Stomach smooth muscle (tissue), 2 donors: ENCODE results near the gene HCFC1.

Experiments
- H3K27ac ChIP-seq: one replicate; pipeline ENCODE4 v1.7.0; 2013; ENCODE audit warnings: mild to moderate bottlenecking, low read length, inconsistent platforms
- H3K27me3 ChIP-seq, 2 donors: one replicate each; pipeline ENCODE4 v1.7.0; 2013; ENCODE audit warnings: low read length in 2 of 2; ENCODE audit not compliant: insufficient read depth in 2 of 2, control insufficient read depth in 1 of 2
- H3K36me3 ChIP-seq, 2 donors: one replicate each; pipeline ENCODE4 v1.7.0; 2013; ENCODE audit warnings: low read length in 2 of 2; ENCODE audit not compliant: control insufficient read depth in 2 of 2, insufficient read depth in 2 of 2
- H3K4me1 ChIP-seq: one replicate; pipeline ENCODE4 v1.7.0; 2013; ENCODE audit warnings: low read length; ENCODE audit not compliant: control insufficient read depth, insufficient read depth
- H3K4me3 ChIP-seq, 2 donors: one replicate each; pipeline ENCODE4 v1.7.0; 2013; ENCODE audit warnings: low read length in 2 of 2
- H3K9ac ChIP-seq, 2 donors: one replicate each; pipeline ENCODE4 v1.7.0; 2013; ENCODE audit warnings: low read length in 2 of 2, mild to moderate bottlenecking in 1 of 2
- H3K9me3 ChIP-seq, 2 donors: one replicate each; pipeline ENCODE4 v1.7.0; 2013; ENCODE audit warnings: low read length in 2 of 2; ENCODE audit not compliant: control insufficient read depth in 2 of 2
- donor health status: healthy.
- donor health status: Pancreatic carcinoma.

Gene HCFC1

GRCh38 chrX:153927922-153928760 lies 43.5 kb downstream of the HCFC1 start:
- Histone ChIP-seq H3K4me1 (peaks cover 43% of the 10 kb centered on the region), H3K36me3 (peaks cover 10% of the 10 kb centered on the region in 2 donors), H3K27ac (peak overlapping the region; percentile 95), H3K27me3 (peaks cover 0 to 8% of the 10 kb centered on the region in 2 donors), H3K4me3 (peak overlapping the region; percentile 65 to 79), H3K9ac (peak overlapping the region; percentile 85 to 87), H3K9me3 (no peaks in the 10 kb centered on the region)

DNA sequence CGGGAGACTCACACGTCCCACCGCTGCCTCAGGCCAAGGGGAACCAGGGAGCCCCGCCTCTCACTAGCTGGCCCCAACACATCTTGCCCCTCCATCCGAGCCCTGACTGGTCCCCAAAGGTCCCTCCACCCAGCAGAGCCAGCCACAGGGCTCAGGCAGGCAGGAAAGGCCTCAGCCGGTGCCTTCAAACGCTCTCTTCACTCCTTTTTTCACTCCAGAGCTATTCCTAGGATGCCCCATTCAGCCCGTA lies 44.0 kb downstream of the HCFC1 start:
- Histone ChIP-seq H3K4me1 (peaks cover 48% of the 10 kb centered on the region), H3K9ac (peak overlapping the region; percentile 85 to 87), H3K27me3 (peaks cover 0 to 8% of the 10 kb centered on the region in 2 donors), H3K9me3 (no peaks in the 10 kb centered on the region), H3K36me3 (peaks cover 10% of the 10 kb centered on the region in 2 donors), H3K27ac (peak overlapping the region; percentile 95), H3K4me3 (peak overlapping the region; percentile 65 to 79)

GRCh38 chrX:153926858-153927671 lies 44.6 kb downstream of the HCFC1 start:
- H3K27me3 ChIP-seq, result peaks cover 0 to 8% of the 10 kb centered on the region in 2 donors

DNA sequence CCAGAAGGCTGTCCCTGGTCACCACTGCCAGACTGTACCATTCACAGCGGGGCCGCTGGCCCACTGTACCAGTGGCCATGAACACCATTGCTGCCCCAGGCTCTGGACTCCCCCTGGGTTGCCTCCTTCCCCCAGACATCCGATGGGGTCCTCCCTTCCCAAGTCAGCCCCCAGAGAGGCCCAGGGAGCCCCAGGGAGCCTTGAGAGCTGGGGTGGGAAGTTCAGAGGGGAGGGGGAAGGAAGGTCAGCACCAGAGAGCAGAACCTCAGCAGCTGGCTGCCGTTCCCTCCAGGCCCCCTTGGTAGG lies 45.1 kb downstream of the HCFC1 start:
- Histone ChIP-seq H3K4me1 (peaks cover 54% of the 10 kb centered on the region), H3K9ac (peak overlapping the region in 1 of 2 donors; percentile 29), H3K27ac (peak overlapping the region; percentile 95), H3K27me3 (peaks cover 0 to 7% of the 10 kb centered on the region in 2 donors), H3K9me3 (no peaks in the 10 kb centered on the region), H3K4me3 (peak overlapping the region in 1 of 2 donors; percentile 79), H3K36me3 (peaks cover 4 to 8% of the 10 kb centered on the region in 2 donors)

More at GRCh38 chrX:153926858-153927671, 44.6 kb downstream of the HCFC1 start:
- H3K27ac ChIP-seq, result peak overlapping the region; percentile 95
- peak overlapping the region; percentile 65 to 79 for H3K4me3 ChIP-seq
- H3K36me3 ChIP-seq, result peaks cover 6 to 10% of the 10 kb centered on the region in 2 donors
- peaks cover 50% of the 10 kb centered on the region for H3K4me1 ChIP-seq
- H3K9ac ChIP-seq, result peak overlapping the region; percentile 85 to 87
- H3K9me3 ChIP-seq, result no peaks in the 10 kb centered on the region

DNA sequence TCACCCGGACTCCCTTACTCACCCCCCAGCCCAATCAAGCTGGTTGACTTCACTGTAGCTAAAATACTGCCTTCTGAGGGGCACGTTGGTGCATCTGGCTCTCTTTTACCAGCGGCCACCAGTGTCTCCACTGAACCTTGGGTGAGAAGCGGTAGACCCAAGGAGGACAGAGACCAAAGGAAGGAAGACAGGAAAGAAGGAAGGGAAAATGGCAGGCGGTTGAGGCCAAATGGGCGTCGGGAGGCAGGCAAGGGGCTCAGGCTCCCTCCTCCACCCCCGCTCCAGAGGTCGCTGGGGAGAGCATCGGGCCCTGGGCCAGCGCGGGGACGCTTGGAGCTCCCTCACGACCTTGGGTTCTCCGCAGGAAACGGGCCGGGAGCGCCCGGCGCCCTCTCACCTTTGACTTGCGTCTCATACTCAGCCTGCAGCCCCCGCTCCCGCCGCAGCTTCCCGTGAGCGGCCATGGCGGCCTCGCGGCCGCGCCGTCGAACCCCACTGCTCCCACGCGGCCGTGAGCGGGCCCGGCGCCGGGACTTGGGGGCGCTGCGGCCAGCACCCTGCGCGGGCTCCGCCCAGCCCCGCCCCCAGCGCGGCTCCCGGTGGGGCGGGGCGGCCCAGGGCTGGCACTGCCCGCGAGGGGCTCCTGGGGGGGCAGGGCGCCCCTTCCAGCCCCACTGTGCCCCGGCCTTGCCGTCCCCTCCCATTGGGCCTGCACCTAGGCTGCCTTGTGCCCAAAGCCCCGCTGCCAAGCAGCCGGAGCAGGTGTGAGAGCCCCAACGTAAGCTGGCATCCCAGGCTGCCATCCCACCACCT lies 45.7 kb downstream of the HCFC1 start, which contains the start of gene ARHGAP4:
Gene ARHGAP4, minus strand, starts transcription at position 526 of the 813 bp plus-strand sequence. Its CDS starts 62 bp downstream, at position 464.
- peak within 1 kb of the TSS; percentile 95 for H3K27ac ChIP-seq
- peaks cover 58% of the 10 kb centered on the region for H3K4me1 ChIP-seq
- no peaks in the 10 kb centered on the region for H3K9me3 ChIP-seq
- H3K27me3 ChIP-seq, result peaks cover 0 to 6% of the 10 kb centered on the region in 2 donors
- peak within 1 kb of the TSS in 1 of 2 donors; percentile 79 for H3K4me3 ChIP-seq
- H3K36me3 ChIP-seq, result peaks cover 0 to 3% of the 10 kb centered on the region in 2 donors
- peak within 1 kb of the TSS; percentile 29 to 87 for H3K9ac ChIP-seq

- Histone ChIP-seq H3K4me1 (peaks cover 59% of the 10 kb centered on the region), H3K36me3 (peaks cover 0 to 3% of the 10 kb centered on the region in 2 donors), H3K27ac (peak overlapping the region; percentile 2), H3K27me3 (peaks cover 0 to 6% of the 10 kb centered on the region in 2 donors), H3K9ac (no peak overlapping the region), H3K4me3 (peak overlapping the region in 1 of 2 donors; percentile 54), H3K9me3 (no peaks in the 10 kb centered on the region)
Measured at GRCh38 chrX:153925387-153925738, 46.3 kb downstream of the HCFC1 start.

- Histone ChIP-seq H3K27me3 (peaks cover 0 to 8% of the 10 kb centered on the region in 2 donors), H3K4me3 (no peak overlapping the region), H3K27ac (no peak overlapping the region), H3K36me3 (peaks cover 0 to under 1% of the 10 kb centered on the region in 2 donors), H3K4me1 (peaks cover 53% of the 10 kb centered on the region), H3K9me3 (no peaks in the 10 kb centered on the region), H3K9ac (no peak overlapping the region)
Measured at GRCh38 chrX:153924149-153924861, 47.3 kb downstream of the HCFC1 start.

DNA sequence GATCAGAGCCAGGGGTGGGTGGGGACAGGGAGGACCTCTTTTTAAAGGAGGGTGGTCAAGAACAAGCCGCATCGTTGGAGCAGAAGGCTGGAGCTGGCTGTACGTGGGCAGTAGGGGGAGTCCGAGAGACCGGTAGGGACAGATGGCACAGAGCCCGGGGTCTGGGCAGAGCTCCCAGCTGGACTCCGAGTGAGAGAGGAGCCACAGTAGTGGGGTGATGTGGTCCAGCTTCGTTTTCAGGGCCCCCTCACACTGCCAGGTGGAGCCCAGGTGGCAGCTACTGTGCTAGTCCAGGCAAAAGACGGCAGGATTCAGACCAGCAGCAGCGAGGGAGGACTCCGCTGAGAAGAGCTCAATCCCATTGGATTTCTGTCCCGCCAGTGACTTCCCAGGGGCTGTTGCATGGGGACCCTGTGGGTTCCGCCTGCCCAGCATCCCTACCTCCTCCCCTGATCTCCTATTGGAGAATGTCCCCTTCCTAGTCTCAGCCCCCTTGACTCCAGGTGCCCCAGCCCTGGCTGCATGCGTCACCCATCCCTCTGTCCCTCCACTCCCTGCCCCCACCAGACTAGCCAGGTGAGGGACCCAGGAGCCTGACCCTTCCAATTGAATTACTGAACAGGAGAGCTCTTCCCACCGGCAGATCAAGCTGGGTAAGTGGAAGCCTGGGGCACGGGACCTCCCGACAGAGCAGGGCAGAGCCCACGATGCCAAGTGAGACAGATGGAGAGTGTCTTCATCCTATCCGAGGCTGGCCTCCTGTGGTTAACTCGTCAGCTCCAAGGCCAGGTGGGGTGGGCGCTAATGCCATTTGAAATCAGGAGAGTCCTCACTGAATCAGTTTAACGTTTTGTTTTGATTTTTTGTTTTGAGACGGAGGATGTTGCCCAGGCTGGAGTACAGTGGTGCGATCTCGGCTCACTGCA lies 48.4 kb downstream of the HCFC1 start:
- Histone ChIP-seq H3K36me3 (no peaks in the 10 kb centered on the region), H3K27ac (no peak overlapping the region), H3K9ac (no peak overlapping the region), H3K4me1 (peaks cover 49% of the 10 kb centered on the region), H3K9me3 (no peaks in the 10 kb centered on the region), H3K4me3 (no peak overlapping the region), H3K27me3 (peaks cover 0 to 8% of the 10 kb centered on the region in 2 donors)
